ENCODE data around the gene PCDH15. TPM values are rescaled to one million over a fixed set of nuclear protein-coding genes. Genes with fewer than 3 reads are reported as not detected.

Gene PCDH15
- total and polyA plus RNA-seq, 2 experiments from 2014 or later, result 0.29 to 0.66 TPM

DNA sequence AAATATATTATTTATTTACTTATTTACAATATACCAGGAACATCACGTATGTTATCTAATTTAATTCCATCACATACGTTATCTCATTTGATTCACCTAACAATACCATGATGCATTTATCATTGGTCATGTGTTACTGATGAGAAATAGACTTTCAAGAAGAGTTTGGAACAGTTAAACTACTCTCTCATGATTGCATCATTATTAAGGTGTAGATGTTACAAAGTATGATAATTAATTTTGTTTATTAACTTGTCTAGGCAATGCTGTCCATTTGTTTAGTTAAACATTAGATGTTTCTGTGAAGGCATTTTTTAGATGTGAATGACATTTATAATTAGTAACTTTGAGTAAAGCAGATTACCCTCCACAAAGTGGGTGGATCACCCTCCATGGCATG lies 32.0 kb upstream of the PCDH15 start:
- ATAC-seq, result no peak
- Histone ChIP-seq H3K9me2 (ENCODE audit: insufficient read depth) (no peaks in the 10 kb centered on the region; the same call in 1 of the 2 replicates), H3K36me3 (ENCODE audit: insufficient read depth) (no peaks in the 10 kb centered on the region), H2AFZ (no peak overlapping the region; the same call in 1 of the 2 replicates), H3K4me1 (ENCODE audit: insufficient read depth) (no peaks in the 10 kb centered on the region), H3K4me2 (no peak overlapping the region), H4K20me1 (replicated peaks; ENCODE audit: insufficient read depth) (no peaks in the 10 kb centered on the region), H3K79me2 (replicated peaks; ENCODE audit: insufficient read depth) (no peaks in the 10 kb centered on the region), H3K4me3 (no peak overlapping the region), H3K27ac (ENCODE audit: low read depth) (no peak overlapping the region), H3F3A (replicated peaks; ENCODE audit: low read depth) (no peaks in the 10 kb centered on the region), H3K27me3 (ENCODE audit: insufficient read depth) (no peaks in the 10 kb centered on the region)
- no peaks in the 10 kb centered on the region for H3K9me3 Mint-ChIP-seq
- H3K4me1 Mint-ChIP-seq, result no peaks in the 10 kb centered on the region
- no peak for TF ChIP-seq STAT1 (IDR thresholded peaks at IDR 0.05; ENCODE audit: unreplicated experiment)
- no peak for TF ChIP-seq NANOG (IDR thresholded peaks at IDR 0.05; ENCODE audit: borderline replicate concordance)
- no peak for TF ChIP-seq JUNB (IDR thresholded peaks at IDR 0.05; ENCODE audit: unreplicated experiment)
- no peak for TF ChIP-seq ZNF331 (CRISPR knock-in tag; IDR thresholded peaks at IDR 0.05; ENCODE audit: low read depth)
- no peak for TF ChIP-seq ZNF114 (CRISPR knock-in tag; IDR thresholded peaks at IDR 0.05)
- TF ChIP-seq, protein P1, sequence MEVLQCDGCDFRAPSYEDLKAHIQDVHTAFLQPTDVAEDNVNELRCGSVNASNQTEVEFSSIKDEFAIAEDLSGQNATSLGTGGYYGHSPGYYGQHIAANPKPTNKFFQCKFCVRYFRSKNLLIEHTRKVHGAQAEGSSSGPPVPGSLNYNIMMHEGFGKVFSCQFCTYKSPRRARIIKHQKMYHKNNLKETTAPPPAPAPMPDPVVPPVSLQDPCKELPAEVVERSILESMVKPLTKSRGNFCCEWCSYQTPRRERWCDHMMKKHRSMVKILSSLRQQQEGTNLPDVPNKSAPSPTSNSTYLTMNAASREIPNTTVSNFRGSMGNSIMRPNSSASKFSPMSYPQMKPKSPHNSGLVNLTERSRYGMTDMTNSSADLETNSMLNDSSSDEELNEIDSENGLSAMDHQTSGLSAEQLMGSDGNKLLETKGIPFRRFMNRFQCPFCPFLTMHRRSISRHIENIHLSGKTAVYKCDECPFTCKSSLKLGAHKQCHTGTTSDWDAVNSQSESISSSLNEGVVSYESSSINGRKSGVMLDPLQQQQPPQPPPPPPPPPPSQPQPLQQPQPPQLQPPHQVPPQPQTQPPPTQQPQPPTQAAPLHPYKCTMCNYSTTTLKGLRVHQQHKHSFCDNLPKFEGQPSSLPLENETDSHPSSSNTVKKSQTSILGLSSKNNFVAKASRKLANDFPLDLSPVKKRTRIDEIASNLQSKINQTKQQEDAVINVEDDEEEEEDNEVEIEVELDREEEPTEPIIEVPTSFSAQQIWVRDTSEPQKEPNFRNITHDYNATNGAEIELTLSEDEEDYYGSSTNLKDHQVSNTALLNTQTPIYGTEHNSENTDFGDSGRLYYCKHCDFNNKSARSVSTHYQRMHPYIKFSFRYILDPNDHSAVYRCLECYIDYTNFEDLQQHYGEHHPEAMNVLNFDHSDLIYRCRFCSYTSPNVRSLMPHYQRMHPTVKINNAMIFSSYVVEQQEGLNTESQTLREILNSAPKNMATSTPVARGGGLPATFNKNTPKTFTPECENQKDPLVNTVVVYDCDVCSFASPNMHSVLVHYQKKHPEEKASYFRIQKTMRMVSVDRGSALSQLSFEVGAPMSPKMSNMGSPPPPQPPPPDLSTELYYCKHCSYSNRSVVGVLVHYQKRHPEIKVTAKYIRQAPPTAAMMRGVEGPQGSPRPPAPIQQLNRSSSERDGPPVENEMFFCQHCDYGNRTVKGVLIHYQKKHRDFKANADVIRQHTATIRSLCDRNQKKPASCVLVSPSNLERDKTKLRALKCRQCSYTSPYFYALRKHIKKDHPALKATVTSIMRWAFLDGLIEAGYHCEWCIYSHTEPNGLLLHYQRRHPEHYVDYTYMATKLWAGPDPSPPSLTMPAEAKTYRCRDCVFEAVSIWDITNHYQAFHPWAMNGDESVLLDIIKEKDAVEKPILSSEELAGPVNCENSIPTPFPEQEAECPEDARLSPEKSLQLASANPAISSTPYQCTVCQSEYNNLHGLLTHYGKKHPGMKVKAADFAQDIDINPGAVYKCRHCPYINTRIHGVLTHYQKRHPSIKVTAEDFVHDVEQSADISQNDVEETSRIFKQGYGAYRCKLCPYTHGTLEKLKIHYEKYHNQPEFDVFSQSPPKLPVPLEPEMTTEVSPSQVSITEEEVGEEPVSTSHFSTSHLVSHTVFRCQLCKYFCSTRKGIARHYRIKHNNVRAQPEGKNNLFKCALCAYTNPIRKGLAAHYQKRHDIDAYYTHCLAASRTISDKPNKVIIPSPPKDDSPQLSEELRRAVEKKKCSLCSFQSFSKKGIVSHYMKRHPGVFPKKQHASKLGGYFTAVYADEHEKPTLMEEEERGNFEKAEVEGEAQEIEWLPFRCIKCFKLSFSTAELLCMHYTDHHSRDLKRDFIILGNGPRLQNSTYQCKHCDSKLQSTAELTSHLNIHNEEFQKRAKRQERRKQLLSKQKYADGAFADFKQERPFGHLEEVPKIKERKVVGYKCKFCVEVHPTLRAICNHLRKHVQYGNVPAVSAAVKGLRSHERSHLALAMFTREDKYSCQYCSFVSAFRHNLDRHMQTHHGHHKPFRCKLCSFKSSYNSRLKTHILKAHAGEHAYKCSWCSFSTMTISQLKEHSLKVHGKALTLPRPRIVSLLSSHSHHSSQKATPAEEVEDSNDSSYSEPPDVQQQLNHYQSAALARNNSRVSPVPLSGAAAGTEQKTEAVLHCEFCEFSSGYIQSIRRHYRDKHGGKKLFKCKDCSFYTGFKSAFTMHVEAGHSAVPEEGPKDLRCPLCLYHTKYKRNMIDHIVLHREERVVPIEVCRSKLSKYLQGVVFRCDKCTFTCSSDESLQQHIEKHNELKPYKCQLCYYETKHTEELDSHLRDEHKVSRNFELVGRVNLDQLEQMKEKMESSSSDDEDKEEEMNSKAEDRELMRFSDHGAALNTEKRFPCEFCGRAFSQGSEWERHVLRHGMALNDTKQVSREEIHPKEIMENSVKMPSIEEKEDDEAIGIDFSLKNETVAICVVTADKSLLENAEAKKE (CRISPR knock-in tag; IDR thresholded peaks at IDR 0.05), result no peak
- TF ChIP-seq, protein P2, sequence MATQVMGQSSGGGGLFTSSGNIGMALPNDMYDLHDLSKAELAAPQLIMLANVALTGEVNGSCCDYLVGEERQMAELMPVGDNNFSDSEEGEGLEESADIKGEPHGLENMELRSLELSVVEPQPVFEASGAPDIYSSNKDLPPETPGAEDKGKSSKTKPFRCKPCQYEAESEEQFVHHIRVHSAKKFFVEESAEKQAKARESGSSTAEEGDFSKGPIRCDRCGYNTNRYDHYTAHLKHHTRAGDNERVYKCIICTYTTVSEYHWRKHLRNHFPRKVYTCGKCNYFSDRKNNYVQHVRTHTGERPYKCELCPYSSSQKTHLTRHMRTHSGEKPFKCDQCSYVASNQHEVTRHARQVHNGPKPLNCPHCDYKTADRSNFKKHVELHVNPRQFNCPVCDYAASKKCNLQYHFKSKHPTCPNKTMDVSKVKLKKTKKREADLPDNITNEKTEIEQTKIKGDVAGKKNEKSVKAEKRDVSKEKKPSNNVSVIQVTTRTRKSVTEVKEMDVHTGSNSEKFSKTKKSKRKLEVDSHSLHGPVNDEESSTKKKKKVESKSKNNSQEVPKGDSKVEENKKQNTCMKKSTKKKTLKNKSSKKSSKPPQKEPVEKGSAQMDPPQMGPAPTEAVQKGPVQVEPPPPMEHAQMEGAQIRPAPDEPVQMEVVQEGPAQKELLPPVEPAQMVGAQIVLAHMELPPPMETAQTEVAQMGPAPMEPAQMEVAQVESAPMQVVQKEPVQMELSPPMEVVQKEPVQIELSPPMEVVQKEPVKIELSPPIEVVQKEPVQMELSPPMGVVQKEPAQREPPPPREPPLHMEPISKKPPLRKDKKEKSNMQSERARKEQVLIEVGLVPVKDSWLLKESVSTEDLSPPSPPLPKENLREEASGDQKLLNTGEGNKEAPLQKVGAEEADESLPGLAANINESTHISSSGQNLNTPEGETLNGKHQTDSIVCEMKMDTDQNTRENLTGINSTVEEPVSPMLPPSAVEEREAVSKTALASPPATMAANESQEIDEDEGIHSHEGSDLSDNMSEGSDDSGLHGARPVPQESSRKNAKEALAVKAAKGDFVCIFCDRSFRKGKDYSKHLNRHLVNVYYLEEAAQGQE (IDR thresholded peaks at IDR 0.05; ENCODE audit: unreplicated experiment), result no peak
- no peak for TF ChIP-seq CREB1 (CRISPR knock-in tag; IDR thresholded peaks at IDR 0.05; ENCODE audit: low read depth)
- no peak for TF ChIP-seq EZH2phosphoT487 (IDR thresholded peaks at IDR 0.05; ENCODE audit: unreplicated experiment)
- DNase-seq (ENCODE audit: low spot score), result no peak
- no peaks in the 10 kb centered on the region for H3K27me3 Mint-ChIP-seq (ENCODE audit: insufficient read depth, low read depth, poor library complexity)
- no peak overlapping the region for H3K27ac Mint-ChIP-seq
- no peaks in the 10 kb centered on the region for H3K36me3 Mint-ChIP-seq (ENCODE audit: low read depth)
- H3K4me3 Mint-ChIP-seq, result no peak overlapping the region
